Erythroblast (primary cell): ENCODE measurements around the gene PLA2G4D.

ENCODE experiments used
- GATA1 ChIP-seq: IDR thresholded peaks from 2 replicates; pipeline ENCODE4 v1.6.1; 2011; ENCODE audit warnings: low read depth, mild to moderate bottlenecking, control low read depth, low read length, moderate library complexity
- POLR2A ChIP-seq: IDR thresholded peaks from 2 replicates; pipeline ENCODE4 v1.6.1; 2011; ENCODE audit warnings: mild to moderate bottlenecking, low read length

DNA sequence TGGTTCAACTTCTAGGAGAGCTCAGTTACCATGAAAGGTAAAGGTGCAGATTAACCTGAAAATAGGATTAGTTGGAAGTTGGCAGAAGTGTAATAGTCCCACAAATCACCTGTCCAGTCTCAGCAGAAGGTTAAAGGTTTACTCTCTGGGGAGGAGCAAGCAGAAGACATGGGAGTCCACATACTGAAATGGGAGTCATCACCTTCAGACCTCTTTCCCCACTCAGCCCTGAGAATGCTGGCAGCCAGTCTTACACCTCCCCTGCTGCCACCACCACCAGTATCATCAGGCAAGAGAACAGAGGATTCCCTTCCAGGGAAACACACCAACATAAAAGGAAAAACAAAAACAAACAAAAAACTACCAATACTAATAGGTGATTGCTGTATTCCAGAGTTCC, 13.8 kb upstream of the PLA2G4D start:
- no peak for TF ChIP-seq POLR2A
- no peak for TF ChIP-seq GATA1
